Ishikawa (cell line): Measurements from ENCODE around the gene LIPN.

Experiments used
- CEBPB ChIP-seq: IDR thresholded peaks from 2 replicates; pipeline ENCODE4 v1.6.1; 2012
- CREB1 ChIP-seq: IDR thresholded peaks from 2 replicates; pipeline ENCODE4 v1.6.1; 2012; ENCODE audit warnings: low read depth
- EGR1 ChIP-seq: IDR thresholded peaks from 2 replicates; pipeline ENCODE4 v1.6.1; 2012
- FOXM1 ChIP-seq: IDR thresholded peaks from 2 replicates; pipeline ENCODE4 v1.6.1; 2012; ENCODE audit warnings: low read depth, borderline replicate concordance
- MAX ChIP-seq: IDR thresholded peaks from 2 replicates; pipeline ENCODE4 v1.6.1; 2012
- NFIC ChIP-seq: IDR thresholded peaks from 2 replicates; pipeline ENCODE4 v1.6.1; 2012
- RAD21 ChIP-seq: IDR thresholded peaks from 2 replicates; pipeline ENCODE4 v1.6.1; 2012; ENCODE audit warnings: low read depth
- REST ChIP-seq: IDR thresholded peaks from 2 replicates; pipeline ENCODE4 v1.6.1; 2012; ENCODE audit warnings: low read depth, mild to moderate bottlenecking
- TCF12 ChIP-seq: IDR thresholded peaks from 2 replicates; pipeline ENCODE4 v1.6.1; 2012; ENCODE audit warnings: low read depth
- TEAD4 ChIP-seq: IDR thresholded peaks from 2 replicates; pipeline ENCODE4 v1.6.1; 2012
- YY1 ChIP-seq: IDR thresholded peaks from 2 replicates; pipeline ENCODE4 v1.6.1; 2012; ENCODE audit warnings: low read depth
- ZBTB7A ChIP-seq: IDR thresholded peaks from 2 replicates; pipeline ENCODE4 v1.6.1; 2012; ENCODE audit warnings: low read depth
- TF ChIP-seq, protein P1 (sequence below): IDR thresholded peaks from 2 replicates; pipeline ENCODE4 v1.6.1; 2012

LIPN gene

DNA sequence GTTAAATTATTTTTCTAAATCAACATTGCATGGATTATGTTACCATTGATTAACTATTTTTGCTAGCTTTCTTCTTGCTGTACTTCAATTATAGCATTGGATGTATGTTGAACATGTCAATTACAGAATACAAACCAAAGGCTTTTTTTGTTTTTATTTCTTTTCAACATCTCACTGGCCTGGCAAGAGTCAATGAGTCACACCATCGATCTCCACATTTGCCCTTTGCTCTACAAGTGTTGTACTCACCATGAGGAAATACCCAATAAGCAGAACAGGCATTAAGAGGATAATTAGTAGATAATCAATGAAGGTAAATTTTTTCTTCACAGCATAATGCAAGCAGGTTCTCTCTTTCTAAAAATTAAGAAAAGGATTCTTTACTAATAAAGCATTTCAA is 68.5 kb downstream of the LIPN start:
- TF ChIP-seq YY1 = no peak
- no peak for TF ChIP-seq RAD21
- TF ChIP-seq REST = no peak
- TF ChIP-seq FOXM1 = no peak
- no peak for TF ChIP-seq TEAD4
- no peak for TF ChIP-seq ZBTB7A
- no peak for TF ChIP-seq MAX
- TF ChIP-seq EGR1 = no peak
- TF ChIP-seq TCF12 = no peak
- TF ChIP-seq CREB1 = no peak
- TF ChIP-seq, protein P1, sequence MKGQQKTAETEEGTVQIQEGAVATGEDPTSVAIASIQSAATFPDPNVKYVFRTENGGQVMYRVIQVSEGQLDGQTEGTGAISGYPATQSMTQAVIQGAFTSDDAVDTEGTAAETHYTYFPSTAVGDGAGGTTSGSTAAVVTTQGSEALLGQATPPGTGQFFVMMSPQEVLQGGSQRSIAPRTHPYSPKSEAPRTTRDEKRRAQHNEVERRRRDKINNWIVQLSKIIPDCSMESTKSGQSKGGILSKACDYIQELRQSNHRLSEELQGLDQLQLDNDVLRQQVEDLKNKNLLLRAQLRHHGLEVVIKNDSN = no peak
- TF ChIP-seq NFIC = no peak
- TF ChIP-seq CEBPB = no peak
